ENCODE results near the gene ZNF280D.

DNA sequence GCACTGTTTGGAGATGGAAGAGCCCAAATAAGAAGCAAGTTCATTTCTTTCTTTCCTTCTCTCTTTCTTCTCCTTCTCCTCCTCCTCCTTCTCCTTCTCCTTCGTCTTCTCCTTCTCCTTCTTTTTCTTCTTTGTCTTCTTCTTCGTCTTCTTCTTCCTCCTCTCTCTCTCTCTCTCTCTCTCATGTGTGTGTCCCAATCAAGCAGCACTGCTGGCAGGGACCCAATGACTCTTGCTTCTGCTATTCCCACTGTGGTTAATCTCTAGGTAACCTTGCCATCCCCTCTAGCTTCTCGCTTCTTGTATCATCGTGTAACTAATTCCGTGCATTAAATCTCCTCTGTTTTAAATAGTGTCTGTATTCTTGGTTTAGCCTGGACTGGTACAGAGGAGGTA lies 26.1 kb upstream of the ZNF280D start:
- TF ChIP-seq, protein P1, sequence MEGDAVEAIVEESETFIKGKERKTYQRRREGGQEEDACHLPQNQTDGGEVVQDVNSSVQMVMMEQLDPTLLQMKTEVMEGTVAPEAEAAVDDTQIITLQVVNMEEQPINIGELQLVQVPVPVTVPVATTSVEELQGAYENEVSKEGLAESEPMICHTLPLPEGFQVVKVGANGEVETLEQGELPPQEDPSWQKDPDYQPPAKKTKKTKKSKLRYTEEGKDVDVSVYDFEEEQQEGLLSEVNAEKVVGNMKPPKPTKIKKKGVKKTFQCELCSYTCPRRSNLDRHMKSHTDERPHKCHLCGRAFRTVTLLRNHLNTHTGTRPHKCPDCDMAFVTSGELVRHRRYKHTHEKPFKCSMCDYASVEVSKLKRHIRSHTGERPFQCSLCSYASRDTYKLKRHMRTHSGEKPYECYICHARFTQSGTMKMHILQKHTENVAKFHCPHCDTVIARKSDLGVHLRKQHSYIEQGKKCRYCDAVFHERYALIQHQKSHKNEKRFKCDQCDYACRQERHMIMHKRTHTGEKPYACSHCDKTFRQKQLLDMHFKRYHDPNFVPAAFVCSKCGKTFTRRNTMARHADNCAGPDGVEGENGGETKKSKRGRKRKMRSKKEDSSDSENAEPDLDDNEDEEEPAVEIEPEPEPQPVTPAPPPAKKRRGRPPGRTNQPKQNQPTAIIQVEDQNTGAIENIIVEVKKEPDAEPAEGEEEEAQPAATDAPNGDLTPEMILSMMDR (conservative IDR thresholded peaks at IDR 0.05 in 1 of 2, IDR thresholded peaks at IDR 0.05 in 1 of 2; ENCODE audit: extremely low read depth in 1 of 2, insufficient read depth in 1 of 2, low read depth in 1 of 2, low read length in 2 of 2): no peak
- no peak for TF ChIP-seq EZH2 (IDR thresholded peaks at IDR 0.05; ENCODE audit: borderline replicate concordance, low read length)

Measured in mammary epithelial cell (primary cell).